ENCODE results near the gene DUSP22. TPM values are rescaled to one million over a fixed set of nuclear protein-coding genes. Genes with fewer than 3 reads are reported as not detected.

The DUSP22 gene
- total RNA-seq, 4 donors from 2014 or later: 35.4 to 213 (median 49.5) TPM

DNA sequence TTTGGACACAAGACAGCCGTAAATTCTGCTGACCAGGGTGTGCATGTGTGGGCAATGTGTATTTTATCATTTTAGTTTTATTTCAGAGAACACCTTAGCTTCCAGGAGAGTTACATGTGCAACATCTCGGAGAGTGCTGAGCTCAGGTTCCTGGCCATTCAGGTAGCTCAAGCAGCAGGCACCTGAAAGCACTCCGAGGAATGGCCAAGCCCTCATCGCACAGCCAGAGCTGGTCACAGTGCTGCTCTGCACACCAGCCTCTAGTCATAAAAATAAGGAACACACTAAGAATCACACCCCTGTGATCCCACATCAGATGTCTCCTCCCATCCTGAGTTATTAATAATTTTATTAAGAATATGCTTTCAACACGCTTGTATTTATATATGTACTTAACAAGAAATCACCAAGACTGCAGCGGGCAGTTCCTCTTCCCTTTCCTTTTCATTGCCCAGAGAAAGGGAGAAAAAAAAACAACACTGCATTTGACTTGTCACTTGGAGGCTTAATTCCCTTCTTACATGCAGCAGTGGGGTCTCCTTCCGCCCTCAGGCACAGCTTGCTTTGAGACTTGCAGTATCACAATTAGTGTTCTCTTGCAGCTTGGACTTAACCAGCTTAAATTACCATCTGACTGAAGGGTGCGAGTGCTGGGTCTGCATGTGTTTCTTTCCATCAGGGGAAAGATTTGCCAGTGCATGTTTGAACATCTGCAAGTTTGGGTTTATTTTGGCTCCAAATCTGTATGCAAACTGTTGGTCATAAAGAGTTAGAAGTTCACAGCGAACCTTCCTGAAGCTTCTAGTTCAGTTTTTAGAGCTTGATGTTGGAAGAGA is 63.3 kb downstream of the DUSP22 start:
- TF ChIP-seq POLR2A (IDR thresholded peaks at IDR 0.05) (no peak), EP300 (IDR thresholded peaks at IDR 0.05; ENCODE audit: low read depth) (no peak), POLR2AphosphoS5 (IDR thresholded peaks at IDR 0.05) (no peak)
- TF ChIP-seq, protein P1, sequence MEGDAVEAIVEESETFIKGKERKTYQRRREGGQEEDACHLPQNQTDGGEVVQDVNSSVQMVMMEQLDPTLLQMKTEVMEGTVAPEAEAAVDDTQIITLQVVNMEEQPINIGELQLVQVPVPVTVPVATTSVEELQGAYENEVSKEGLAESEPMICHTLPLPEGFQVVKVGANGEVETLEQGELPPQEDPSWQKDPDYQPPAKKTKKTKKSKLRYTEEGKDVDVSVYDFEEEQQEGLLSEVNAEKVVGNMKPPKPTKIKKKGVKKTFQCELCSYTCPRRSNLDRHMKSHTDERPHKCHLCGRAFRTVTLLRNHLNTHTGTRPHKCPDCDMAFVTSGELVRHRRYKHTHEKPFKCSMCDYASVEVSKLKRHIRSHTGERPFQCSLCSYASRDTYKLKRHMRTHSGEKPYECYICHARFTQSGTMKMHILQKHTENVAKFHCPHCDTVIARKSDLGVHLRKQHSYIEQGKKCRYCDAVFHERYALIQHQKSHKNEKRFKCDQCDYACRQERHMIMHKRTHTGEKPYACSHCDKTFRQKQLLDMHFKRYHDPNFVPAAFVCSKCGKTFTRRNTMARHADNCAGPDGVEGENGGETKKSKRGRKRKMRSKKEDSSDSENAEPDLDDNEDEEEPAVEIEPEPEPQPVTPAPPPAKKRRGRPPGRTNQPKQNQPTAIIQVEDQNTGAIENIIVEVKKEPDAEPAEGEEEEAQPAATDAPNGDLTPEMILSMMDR (IDR thresholded peaks at IDR 0.05): no peak
- H3K4me1 ChIP-seq: no peaks in the 10 kb centered on the region
- no peaks in the 10 kb centered on the region for H3K36me3 ChIP-seq
- no peaks in the 10 kb centered on the region for H3K27me3 ChIP-seq
- DNase-seq: no peak
- no peak overlapping the region for H3K27ac ChIP-seq
- no peaks in the 10 kb centered on the region for H3K9me3 ChIP-seq
- in situ Hi-C loops (cut with MboI; ENCODE audit: low pct_ligation_motif_present in 1 of 4, low pct_unique_long_range_greater_than_20kb in 1 of 4, low sequenced_read_pairs in 3 of 4) (no loop called here), intact Hi-C loops (cut with DNase I; ENCODE audit: low total_unique reads) (no loop called here)
- H3K4me3 ChIP-seq: no peak overlapping the region
- WGBS, 2 donors (ENCODE audit: low coverage in 1 of 2): 67 to 69% methylated on average over 8 to 9 of the region's 9 CpGs

DNA sequence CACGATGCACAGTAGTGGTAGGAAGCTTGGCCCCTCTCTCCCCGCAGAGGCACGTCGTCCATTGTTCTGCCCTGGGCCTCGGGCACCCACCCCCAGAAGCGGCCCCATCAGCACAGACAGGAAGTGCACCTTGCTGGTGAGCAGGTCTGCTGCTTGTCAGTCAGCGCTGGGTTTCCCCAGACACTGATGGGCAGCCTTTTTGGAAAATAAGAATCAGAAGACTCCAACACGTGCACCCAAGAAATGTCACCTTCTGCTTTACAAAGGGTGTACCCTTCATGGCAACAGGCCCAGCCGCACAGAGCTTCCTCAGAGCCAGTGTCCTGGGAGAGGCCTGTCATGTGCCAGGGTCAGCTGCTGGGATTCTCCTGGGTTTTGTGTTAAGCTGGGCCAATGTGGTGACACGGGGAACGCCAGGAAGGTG is 64.6 kb downstream of the DUSP22 start:
- 80 to 100% methylated on average over 4 to 11 of the region's 11 CpGs for WGBS, 2 donors (ENCODE audit: low coverage in 1 of 2)
- TF ChIP-seq EP300 (IDR thresholded peaks at IDR 0.05; ENCODE audit: low read depth) (no peak), POLR2AphosphoS5 (IDR thresholded peaks at IDR 0.05) (no peak), POLR2A (IDR thresholded peaks at IDR 0.05) (no peak)
- TF ChIP-seq, protein P1 (IDR thresholded peaks at IDR 0.05): no peak
- Histone ChIP-seq H3K36me3 (no peaks in the 10 kb centered on the region), H3K4me3 (no peak overlapping the region), H3K4me1 (no peaks in the 10 kb centered on the region), H3K27ac (no peak overlapping the region), H3K27me3 (no peaks in the 10 kb centered on the region), H3K9me3 (no peaks in the 10 kb centered on the region)
- in situ Hi-C loops (cut with MboI; ENCODE audit: low pct_ligation_motif_present in 1 of 4, low pct_unique_long_range_greater_than_20kb in 1 of 4, low sequenced_read_pairs in 3 of 4) (no loop called here), intact Hi-C loops (cut with DNase I; ENCODE audit: low total_unique reads) (no loop called here)
- DNase-seq: no peak

DNA sequence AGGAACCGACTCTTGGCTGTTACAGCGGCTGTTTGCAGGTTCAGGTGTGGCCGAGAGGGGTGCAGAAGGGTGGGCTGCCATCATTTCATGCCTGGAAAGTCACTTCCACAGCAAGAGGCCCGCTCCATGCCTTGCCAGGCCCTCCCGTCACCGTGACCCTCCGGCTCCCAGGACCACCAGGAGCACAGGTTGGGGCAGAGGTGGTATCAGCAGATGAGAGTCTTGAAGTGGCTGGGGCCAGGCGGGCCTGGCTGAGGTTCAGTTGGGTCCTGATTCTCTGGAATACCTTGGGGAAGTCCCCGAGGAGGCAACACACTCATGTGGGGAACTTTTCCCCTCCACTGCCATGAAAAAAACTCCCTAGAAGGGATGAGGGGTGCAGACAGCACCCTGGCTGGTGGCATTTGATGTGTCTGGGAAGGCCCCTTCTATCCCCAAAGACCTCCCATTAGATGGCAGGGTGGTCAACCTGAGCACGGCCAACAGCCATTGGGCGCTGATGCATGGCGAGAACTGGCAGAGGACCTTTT is 65.0 kb downstream of the DUSP22 start:
- no peak for TF ChIP-seq EP300 (IDR thresholded peaks at IDR 0.05; ENCODE audit: low read depth)
- TF ChIP-seq POLR2AphosphoS5 (IDR thresholded peaks at IDR 0.05): no peak
- TF ChIP-seq POLR2A (IDR thresholded peaks at IDR 0.05): no peak
- TF ChIP-seq, protein P1 (IDR thresholded peaks at IDR 0.05): no peak
- WGBS, 2 donors (ENCODE audit: low coverage in 1 of 2): 63 to 87% methylated on average over 2 to 12 of the region's 12 CpGs
- Histone ChIP-seq H3K36me3 (no peaks in the 10 kb centered on the region), H3K27ac (no peak overlapping the region), H3K9me3 (no peaks in the 10 kb centered on the region), H3K4me1 (no peaks in the 10 kb centered on the region), H3K27me3 (no peaks in the 10 kb centered on the region), H3K4me3 (no peak overlapping the region)
- intact Hi-C loops (cut with DNase I; ENCODE audit: low total_unique reads) (no loop called here), in situ Hi-C loops (cut with MboI; ENCODE audit: low pct_ligation_motif_present in 1 of 4, low pct_unique_long_range_greater_than_20kb in 1 of 4, low sequenced_read_pairs in 3 of 4) (no loop called here)
- DNase-seq: no peak

DNA sequence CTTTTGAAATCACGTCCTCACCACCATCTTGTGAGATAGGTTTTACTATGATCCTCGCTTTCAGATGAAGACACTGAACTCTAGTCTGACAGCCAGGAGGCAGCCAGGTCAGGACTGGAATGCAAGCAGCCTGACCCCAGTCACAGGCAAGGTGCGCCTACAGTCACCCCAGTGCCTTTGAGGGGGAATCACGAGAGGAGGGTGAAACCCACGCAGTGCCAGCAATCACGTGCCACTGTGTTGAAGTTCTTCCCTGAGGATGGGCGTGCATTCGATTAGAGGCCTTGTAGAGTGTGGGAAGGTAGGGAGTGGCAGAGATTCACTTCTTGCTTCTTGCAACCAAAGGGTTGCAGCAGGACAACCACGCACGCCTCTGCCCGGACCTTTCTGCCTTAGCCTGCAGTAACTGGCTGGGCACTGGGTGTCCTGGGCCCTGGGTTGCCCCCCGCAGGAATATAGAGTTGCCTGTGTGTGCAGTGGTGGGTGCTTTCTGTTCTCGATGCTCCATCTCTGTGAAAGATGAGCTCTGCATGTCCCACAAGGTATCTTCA is 65.6 kb downstream of the DUSP22 start:
- in situ Hi-C loops (cut with MboI; ENCODE audit: low pct_ligation_motif_present in 1 of 4, low pct_unique_long_range_greater_than_20kb in 1 of 4, low sequenced_read_pairs in 3 of 4): no loop called here
- no peaks in the 10 kb centered on the region for H3K27me3 ChIP-seq
- no peaks in the 10 kb centered on the region for H3K4me1 ChIP-seq
- TF ChIP-seq, protein P1 (IDR thresholded peaks at IDR 0.05): no peak
- no peak for TF ChIP-seq POLR2A (IDR thresholded peaks at IDR 0.05)
- TF ChIP-seq POLR2AphosphoS5 (IDR thresholded peaks at IDR 0.05): no peak
- no peak for TF ChIP-seq EP300 (IDR thresholded peaks at IDR 0.05; ENCODE audit: low read depth)
- H3K27ac ChIP-seq: no peak overlapping the region
- H3K4me3 ChIP-seq: no peak overlapping the region
- intact Hi-C loops (cut with DNase I; ENCODE audit: low total_unique reads): no loop called here
- H3K36me3 ChIP-seq: no peaks in the 10 kb centered on the region
- 60 to 82% methylated on average over 2 to 13 of the region's 13 CpGs for WGBS, 2 donors (ENCODE audit: low coverage in 1 of 2)
- no peaks in the 10 kb centered on the region for H3K9me3 ChIP-seq
- DNase-seq: no peak
